ENCODE measurements around the gene NFIX. TPM values are rescaled to one million over a fixed set of nuclear protein-coding genes. Genes with fewer than 3 reads are reported as not detected.

The NFIX gene
- total RNA-seq, 4 donors from 2014 or later, result 32.3 to 81.2 (median 51.6) TPM

- H3K9me3 ChIP-seq, result no peaks in the 10 kb centered on the region
- peak overlapping the region; percentile 91 to 98 (median 92) for H3K27ac ChIP-seq
- H3K4me1 ChIP-seq, result peaks cover 45 to 100% (median 71%) of the 10 kb centered on the region in 3 donors
- TF ChIP-seq POLR2A (IDR thresholded peaks at IDR 0.05) (no peak), CTCF (IDR thresholded peaks at IDR 0.05) (no peak)
- DNase-seq, result no peak
- H3K4me3 ChIP-seq, result peak overlapping the region in 2 of 4 donors; percentile 26 to 32
- no peaks in the 10 kb centered on the region for H3K36me3 ChIP-seq
- 22 to 52% methylated on average over 3 to 4 of the region's 4 CpGs for WGBS, 2 donors
- intact Hi-C loops (cut with DNase I), result no loop called here
- peaks cover 0 to 5% (median 0%) of the 10 kb centered on the region in 4 donors for H3K27me3 ChIP-seq
Observed at GRCh38 chr19:13019332-13019731, 24.1 kb downstream of the NFIX start.

GRCh38 chr19:13020002-13020414, 24.7 kb downstream of the NFIX start:
- WGBS, 2 donors, result 21 to 38% methylated on average over 4 to 7 of the region's 7 CpGs
- peak overlapping the region; percentile 91 to 98 (median 94) for H3K27ac ChIP-seq
- no peaks in the 10 kb centered on the region for H3K9me3 ChIP-seq
- peaks cover 42 to 100% (median 67%) of the 10 kb centered on the region in 3 donors for H3K4me1 ChIP-seq
- no peaks in the 10 kb centered on the region for H3K36me3 ChIP-seq
- no peak for DNase-seq
- no peaks in the 10 kb centered on the region for H3K27me3 ChIP-seq
- TF ChIP-seq CTCF (IDR thresholded peaks at IDR 0.05), result no peak
- no peak for TF ChIP-seq POLR2A (IDR thresholded peaks at IDR 0.05)
- no peak overlapping the region for H3K4me3 ChIP-seq
- intact Hi-C loops (cut with DNase I), result no loop called here

GRCh38 chr19:13022111-13022858, 27.0 kb downstream of the NFIX start:
- Histone ChIP-seq H3K27ac (peak overlapping the region; percentile 91 to 98 (median 94)), H3K4me3 (peak overlapping the region; percentile 8 to 59 (median 50)), H3K9me3 (no peaks in the 10 kb centered on the region), H3K36me3 (no peaks in the 10 kb centered on the region), H3K27me3 (no peaks in the 10 kb centered on the region), H3K4me1 (peaks cover 42 to 100% (median 72%) of the 10 kb centered on the region in 3 donors)
- intact Hi-C loops (cut with DNase I), result no loop called here
- DNase-seq, result no peak
- TF ChIP-seq CTCF (IDR thresholded peaks at IDR 0.05) (no peak), POLR2A (IDR thresholded peaks at IDR 0.05) (no peak)
- WGBS, 2 donors, result 9 to 30% methylated on average over 13 to 22 of the region's 22 CpGs

GRCh38 chr19:13022859-13023636, 27.8 kb downstream of the NFIX start:
- whole genome bisulfite sequencing, 2 donors, result 2 to 14% methylated on average over 30 of the region's 30 CpGs
- no peak for DNase-seq
- H3K9me3 ChIP-seq, result no peaks in the 10 kb centered on the region
- peaks cover 42 to 100% (median 72%) of the 10 kb centered on the region in 3 donors for H3K4me1 ChIP-seq
- no peaks in the 10 kb centered on the region for H3K36me3 ChIP-seq
- TF ChIP-seq CTCF (IDR thresholded peaks at IDR 0.05), result peak in 3 of 6 experiments; percentile 15 to 37 (median 23)
- peak in 1 of 4 donors; percentile 30 for TF ChIP-seq POLR2A (IDR thresholded peaks at IDR 0.05)
- intact Hi-C loops (cut with DNase I), result no loop called here
- H3K27ac ChIP-seq, result peak overlapping the region; percentile 91 to 98 (median 94)
- no peaks in the 10 kb centered on the region for H3K27me3 ChIP-seq
- H3K4me3 ChIP-seq, result peak overlapping the region; percentile 30 to 59 (median 50)

GRCh38 chr19:13023656-13024055, 28.4 kb downstream of the NFIX start:
- peaks cover 47 to 100% (median 71%) of the 10 kb centered on the region in 3 donors for H3K4me1 ChIP-seq
- peak overlapping the region; percentile 91 to 98 (median 94) for H3K27ac ChIP-seq
- DNase-seq, result no peak
- intact Hi-C loops (cut with DNase I), result no loop called here
- H3K4me3 ChIP-seq, result peak overlapping the region; percentile 30 to 59 (median 50)
- 0 to 7% methylated on average over 7 of the region's 8 CpGs for WGBS, 2 donors
- no peaks in the 10 kb centered on the region for H3K9me3 ChIP-seq
- no peaks in the 10 kb centered on the region for H3K27me3 ChIP-seq
- H3K36me3 ChIP-seq, result no peaks in the 10 kb centered on the region
- TF ChIP-seq CTCF (IDR thresholded peaks at IDR 0.05) (no peak), POLR2A (IDR thresholded peaks at IDR 0.05) (no peak)
